Immature natural killer cell (primary cell): ENCODE measurements around the gene KIF2A. TPM values are rescaled to one million over a fixed set of nuclear protein-coding genes. Genes with fewer than 3 reads are reported as not detected.
A peak's percentile ranks its signal among the peaks of the same experiment; 100 is the strongest.

ENCODE experiments used
- DNase-seq, 3 donors: peaks; one replicate each; pipeline ENCODE4 v3.0.0; 2022; ENCODE audit warnings: mixed read lengths in 1 of 3
- H3K27ac Mint-ChIP-seq, 6 donors: one replicate each; pipeline ENCODE4 v1.8.0; 2020; ENCODE audit warnings: mixed read lengths in 6 of 6, mild to moderate bottlenecking in 5 of 6, inconsistent platforms in 4 of 6, moderate library complexity in 3 of 6
- H3K27me3 Mint-ChIP-seq, 3 donors: one replicate each; pipeline ENCODE4 v1.8.0; 2020 to 2021; ENCODE audit warnings: low read depth in 3 of 3, mild to moderate bottlenecking in 3 of 3, mixed read lengths in 3 of 3, moderate library complexity in 3 of 3, inconsistent platforms in 1 of 3
- H3K36me3 Mint-ChIP-seq, 3 donors: one replicate each; pipeline ENCODE4 v1.8.0; 2020; ENCODE audit warnings: mixed read lengths in 3 of 3, inconsistent platforms in 2 of 3, mild to moderate bottlenecking in 2 of 3
- H3K4me1 Mint-ChIP-seq, 2 donors: one replicate each; pipeline ENCODE4 v1.8.0; 2020; ENCODE audit warnings: inconsistent platforms in 2 of 2, mild to moderate bottlenecking in 2 of 2, mixed read lengths in 2 of 2, moderate library complexity in 1 of 2
- H3K4me3 Mint-ChIP-seq, 5 donors: one replicate each; pipeline ENCODE4 v1.8.0; 2020; ENCODE audit warnings: mild to moderate bottlenecking in 5 of 5, mixed read lengths in 5 of 5, inconsistent platforms in 3 of 5, moderate library complexity in 3 of 5
- H3K9me3 Mint-ChIP-seq, 6 donors: one replicate each; pipeline ENCODE4 v1.8.0; 2020; ENCODE audit warnings: mild to moderate bottlenecking in 6 of 6, mixed read lengths in 6 of 6, inconsistent platforms in 4 of 6, moderate library complexity in 3 of 6
- polyA plus RNA-seq, 3 donors: library from polyadenylated mRNA; unstranded; fragments of 300-500 nt; fragmentation: Illumina TruSeq; gene quantifications; one replicate each; pipeline ENCODE4 v1.2.3, GENCODE V29; 2021

Gene KIF2A
- polyA plus RNA-seq, 3 donors from 2014 or later = 72.0 to 135 (median 103) TPM

GRCh38 chr5:62322484-62322883 lies 16.5 kb downstream of the KIF2A start:
- Mint-ChIP-seq H3K27me3 (peaks cover 0 to 2% (median 1%) of the 10 kb centered on the region in 3 donors), H3K27ac (peak overlapping the region in 1 of 6 donors; percentile 24), H3K4me1 (peaks cover 77 to 88% of the 10 kb centered on the region in 2 donors)

GRCh38 chr5:62326302-62326701 lies 20.3 kb downstream of the KIF2A start:
- peaks cover 76 to 85% of the 10 kb centered on the region in 2 donors for H3K4me1 Mint-ChIP-seq
- DNase-seq = no peak
- peak overlapping the region in 2 of 5 donors; percentile 1 to 28 for H3K4me3 Mint-ChIP-seq
- peaks cover 0 to 2% (median 1%) of the 10 kb centered on the region in 3 donors for H3K27me3 Mint-ChIP-seq
- peak overlapping the region in 5 of 6 donors; percentile 45 to 89 (median 61) for H3K27ac Mint-ChIP-seq
- H3K36me3 Mint-ChIP-seq = peaks cover 0 to 4% (median 3%) of the 10 kb centered on the region in 3 donors
- no peaks in the 10 kb centered on the region for H3K9me3 Mint-ChIP-seq

More at GRCh38 chr5:62322484-62322883, 16.5 kb downstream of the KIF2A start:
- Mint-ChIP-seq H3K4me3 (no peak overlapping the region), H3K9me3 (no peaks in the 10 kb centered on the region), H3K36me3 (peaks cover 0 to 4% (median 3%) of the 10 kb centered on the region in 3 donors)
- DNase-seq = no peak

GRCh38 chr5:62326702-62327101 lies 20.7 kb downstream of the KIF2A start:
- Mint-ChIP-seq H3K27ac (peak overlapping the region; percentile 39 to 89 (median 66)), H3K36me3 (peaks cover 0 to 4% (median 3%) of the 10 kb centered on the region in 3 donors)

GRCh38 chr5:62327138-62328053 lies 21.4 kb downstream of the KIF2A start:
- H3K4me3 Mint-ChIP-seq = no peak overlapping the region
- H3K27me3 Mint-ChIP-seq = peaks cover 0 to 2% (median 0%) of the 10 kb centered on the region in 3 donors
- H3K36me3 Mint-ChIP-seq = peaks cover 0 to 2% (median 2%) of the 10 kb centered on the region in 3 donors
- DNase-seq = no peak
- no peaks in the 10 kb centered on the region for H3K9me3 Mint-ChIP-seq
- peak overlapping the region; percentile 23 to 75 (median 40) for H3K27ac Mint-ChIP-seq
- peaks cover 74 to 83% of the 10 kb centered on the region in 2 donors for H3K4me1 Mint-ChIP-seq

More at GRCh38 chr5:62326702-62327101, 20.7 kb downstream of the KIF2A start:
- Mint-ChIP-seq H3K4me3 (no peak overlapping the region), H3K4me1 (peaks cover 76 to 85% of the 10 kb centered on the region in 2 donors), H3K27me3 (peaks cover 0 to 2% (median 0%) of the 10 kb centered on the region in 3 donors), H3K9me3 (no peaks in the 10 kb centered on the region)
- no peak for DNase-seq

- Mint-ChIP-seq H3K9me3 (no peaks in the 10 kb centered on the region), H3K27ac (peak overlapping the region; percentile 16 to 48 (median 35)), H3K4me1 (peaks cover 83 to 92% of the 10 kb centered on the region in 2 donors), H3K36me3 (peaks cover 0 to 4% (median 0%) of the 10 kb centered on the region in 3 donors), H3K4me3 (peak overlapping the region in 3 of 5 donors; percentile 2 to 61 (median 13)), H3K27me3 (peaks cover 0 to 2% (median 0%) of the 10 kb centered on the region in 3 donors)
- DNase-seq = no peak
Observed at GRCh38 chr5:62328772-62329491, 22.9 kb downstream of the KIF2A start.

- no peaks in the 10 kb centered on the region for H3K27me3 Mint-ChIP-seq
- H3K27ac Mint-ChIP-seq = peak overlapping the region in 5 of 6 donors; percentile 4 to 30 (median 16)
- H3K4me1 Mint-ChIP-seq = peaks cover 82 to 90% of the 10 kb centered on the region in 2 donors
- H3K36me3 Mint-ChIP-seq = peaks cover 0 to 4% (median 0%) of the 10 kb centered on the region in 3 donors
- no peak for DNase-seq
- H3K4me3 Mint-ChIP-seq = peak overlapping the region in 2 of 5 donors; percentile 32 to 57
- H3K9me3 Mint-ChIP-seq = no peaks in the 10 kb centered on the region
Observed at GRCh38 chr5:62330302-62330701, 24.3 kb downstream of the KIF2A start.

GRCh38 chr5:62331921-62332320 lies 25.9 kb downstream of the KIF2A start:
- Mint-ChIP-seq H3K27ac (peak overlapping the region in 1 of 6 donors; percentile 28), H3K27me3 (no peaks in the 10 kb centered on the region), H3K4me3 (no peak overlapping the region)

GRCh38 chr5:62333250-62333794 lies 27.3 kb downstream of the KIF2A start:
- Mint-ChIP-seq H3K36me3 (peaks cover 0 to 4% (median 0%) of the 10 kb centered on the region in 3 donors), H3K4me3 (peak overlapping the region in 2 of 5 donors; percentile 20 to 24), H3K27ac (peak overlapping the region in 5 of 6 donors; percentile 36 to 74 (median 65)), H3K27me3 (no peaks in the 10 kb centered on the region), H3K9me3 (no peaks in the 10 kb centered on the region), H3K4me1 (peaks cover 66 to 82% of the 10 kb centered on the region in 2 donors)
- DNase-seq = no peak

More at GRCh38 chr5:62331921-62332320, 25.9 kb downstream of the KIF2A start:
- Mint-ChIP-seq H3K9me3 (no peaks in the 10 kb centered on the region), H3K36me3 (peaks cover 0 to 4% (median 0%) of the 10 kb centered on the region in 3 donors), H3K4me1 (peaks cover 79 to 87% of the 10 kb centered on the region in 2 donors)
- no peak for DNase-seq

GRCh38 chr5:62334082-62334481 lies 28.1 kb downstream of the KIF2A start:
- no peak for DNase-seq
- peaks cover 0 to 4% (median 0%) of the 10 kb centered on the region in 3 donors for H3K36me3 Mint-ChIP-seq
- peaks cover 62 to 82% of the 10 kb centered on the region in 2 donors for H3K4me1 Mint-ChIP-seq
- no peaks in the 10 kb centered on the region for H3K27me3 Mint-ChIP-seq
- peak overlapping the region in 5 of 6 donors; percentile 14 to 74 (median 50) for H3K27ac Mint-ChIP-seq
- no peak overlapping the region for H3K4me3 Mint-ChIP-seq
- no peaks in the 10 kb centered on the region for H3K9me3 Mint-ChIP-seq

GRCh38 chr5:62340392-62340791 lies 34.4 kb downstream of the KIF2A start:
- no peaks in the 10 kb centered on the region for H3K27me3 Mint-ChIP-seq
- peak in 1 of 3 donors; percentile 31 for DNase-seq
- peak overlapping the region in 1 of 6 donors; percentile 1 for H3K27ac Mint-ChIP-seq
- no peaks in the 10 kb centered on the region for H3K36me3 Mint-ChIP-seq
- H3K4me1 Mint-ChIP-seq = peaks cover 55 to 77% of the 10 kb centered on the region in 2 donors
- no peaks in the 10 kb centered on the region for H3K9me3 Mint-ChIP-seq
- H3K4me3 Mint-ChIP-seq = no peak overlapping the region

- Mint-ChIP-seq H3K36me3 (no peaks in the 10 kb centered on the region), H3K4me1 (peaks cover 53 to 72% of the 10 kb centered on the region in 2 donors), H3K27ac (peak overlapping the region in 2 of 6 donors; percentile 33 to 72), H3K9me3 (no peaks in the 10 kb centered on the region), H3K4me3 (no peak overlapping the region), H3K27me3 (no peaks in the 10 kb centered on the region)
- DNase-seq = no peak
Observed at GRCh38 chr5:62340979-62341378, 35.0 kb downstream of the KIF2A start.

- Mint-ChIP-seq H3K9me3 (no peaks in the 10 kb centered on the region), H3K4me1 (peaks cover 49 to 68% of the 10 kb centered on the region in 2 donors), H3K27me3 (no peaks in the 10 kb centered on the region), H3K27ac (peak overlapping the region; percentile 72 to 88 (median 84)), H3K4me3 (peak overlapping the region; percentile 58 to 82 (median 68)), H3K36me3 (no peaks in the 10 kb centered on the region)
- peak in 1 of 3 donors; percentile 13 for DNase-seq
Observed at GRCh38 chr5:62341783-62342475, 35.9 kb downstream of the KIF2A start.

GRCh38 chr5:62342476-62342837 lies 36.5 kb downstream of the KIF2A start:
- H3K27ac Mint-ChIP-seq = peak overlapping the region; percentile 67 to 88 (median 81)
- H3K4me3 Mint-ChIP-seq = peak overlapping the region; percentile 58 to 82 (median 68)
- H3K36me3 Mint-ChIP-seq = no peaks in the 10 kb centered on the region
- no peaks in the 10 kb centered on the region for H3K27me3 Mint-ChIP-seq
- H3K9me3 Mint-ChIP-seq = no peaks in the 10 kb centered on the region
- no peak for DNase-seq
- H3K4me1 Mint-ChIP-seq = peaks cover 49 to 73% of the 10 kb centered on the region in 2 donors
